GM12878 (cell line): ENCODE measurements around the gene CWC27. TPM values are rescaled to one million over a fixed set of nuclear protein-coding genes. Genes with fewer than 3 reads are reported as not detected.

Source experiments
- DPF2 ChIP-seq: fragments of 450-650 bp; IDR thresholded peaks from 2 replicates; pipeline ENCODE4 v1.6.1; 2017; ENCODE audit warnings: mild to moderate bottlenecking
- ESRRA ChIP-seq: IDR thresholded peaks from 2 replicates; pipeline ENCODE4 v1.6.1; 2012; ENCODE audit warnings: mild to moderate bottlenecking, low read length, improper control_type of control experiment
- PML ChIP-seq: IDR thresholded peaks from 2 replicates; pipeline ENCODE4 v1.6.1; 2012; ENCODE audit warnings: low read length, inconsistent platforms
- POLR2A ChIP-seq: IDR thresholded peaks from 2 replicates; pipeline ENCODE4 v1.6.1; 2011; ENCODE audit warnings: low read depth, mild to moderate bottlenecking, low read length
- POU2F2 ChIP-seq: IDR thresholded peaks from 3 replicates; pipeline ENCODE4 v1.6.1; 2011; ENCODE audit warnings: low read depth, mild to moderate bottlenecking, low read length, borderline replicate concordance
- STAT3 ChIP-seq: IDR thresholded peaks from 2 replicates; pipeline ENCODE4 v1.6.1; 2011; ENCODE audit warnings: low read depth, low read length, improper control_type of control experiment
- TCF12 ChIP-seq: IDR thresholded peaks from 2 replicates; pipeline ENCODE4 v1.6.1; 2011; ENCODE audit warnings: low read depth, mild to moderate bottlenecking, low read length
- WRNIP1 ChIP-seq: IDR thresholded peaks from 2 replicates; pipeline ENCODE4 v1.6.1; 2011; ENCODE audit warnings: low read depth, low read length, improper control_type of control experiment, borderline replicate concordance
- ZNF384 ChIP-seq: IDR thresholded peaks from 2 replicates; pipeline ENCODE4 v1.6.1; 2012; ENCODE audit warnings: low read depth, mild to moderate bottlenecking, low read length, improper control_type of control experiment, borderline replicate concordance
- polyA plus RNA-seq, 11 experiments: library from polyadenylated mRNA; depleted of rRNA in 4 of 11; unstranded in 6 of 11; stranded (reverse) in 5 of 11; fragments of >200 nt; fragmentation: Nextera tagmentation in 4 of 11; fragmentation: Illumina TruSeq in 1 of 11; extraction: Ambion mirVana in 4 of 11; extraction: Trizol in 1 of 11; gene quantifications; 1 replicate in 1 of 11; 2 replicates in 10 of 11; pipeline versions ENCODE4 v1.2.1 to v1.2.3, GENCODE V29; 2011 to 2016; ENCODE audit warnings: inconsistent platforms in 2 of 11, missing spikeins in 2 of 11, low read depth in 1 of 11
- total RNA-seq, 4 experiments: library from RNA; depleted of rRNA in 3 of 4; stranded (reverse); fragments of >200 nt in 3 of 4; fragmentation: Illumina TruSeq in 1 of 4; extraction: Trizol in 1 of 4; gene quantifications; 2 replicates each; pipeline versions ENCODE4 v1.2.1 to v1.2.3, GENCODE V29; 2013 to 2021
- TF ChIP-seq, protein P1 (sequence below): fragments of 450-650 bp; IDR thresholded peaks from 2 replicates; pipeline ENCODE4 v1.6.1; 2017; ENCODE audit warnings: antibody characterized with exemption, mild to moderate bottlenecking, moderate library complexity

Gene CWC27
- total and polyA plus RNA-seq, 10 of the 15 experiments (the other 5 are each of a cell fraction or from before 2014, with no cell fraction given), result 21.7 to 61.9 (median 47.0) TPM

- TF ChIP-seq PML (no peak; the same call in 1 of the 2 replicates), TCF12 (0 out of 2 replicates have a peak, but pooled peaks have one; percentile 50), POLR2A (no peak), ESRRA (no peak), DPF2 (peak; percentile 77), WRNIP1 (no peak), STAT3 (no peak), POU2F2 (0 out of 3 replicates have a peak, but pooled peaks have one; percentile 39), ZNF384 (no peak)
- TF ChIP-seq, protein P1, sequence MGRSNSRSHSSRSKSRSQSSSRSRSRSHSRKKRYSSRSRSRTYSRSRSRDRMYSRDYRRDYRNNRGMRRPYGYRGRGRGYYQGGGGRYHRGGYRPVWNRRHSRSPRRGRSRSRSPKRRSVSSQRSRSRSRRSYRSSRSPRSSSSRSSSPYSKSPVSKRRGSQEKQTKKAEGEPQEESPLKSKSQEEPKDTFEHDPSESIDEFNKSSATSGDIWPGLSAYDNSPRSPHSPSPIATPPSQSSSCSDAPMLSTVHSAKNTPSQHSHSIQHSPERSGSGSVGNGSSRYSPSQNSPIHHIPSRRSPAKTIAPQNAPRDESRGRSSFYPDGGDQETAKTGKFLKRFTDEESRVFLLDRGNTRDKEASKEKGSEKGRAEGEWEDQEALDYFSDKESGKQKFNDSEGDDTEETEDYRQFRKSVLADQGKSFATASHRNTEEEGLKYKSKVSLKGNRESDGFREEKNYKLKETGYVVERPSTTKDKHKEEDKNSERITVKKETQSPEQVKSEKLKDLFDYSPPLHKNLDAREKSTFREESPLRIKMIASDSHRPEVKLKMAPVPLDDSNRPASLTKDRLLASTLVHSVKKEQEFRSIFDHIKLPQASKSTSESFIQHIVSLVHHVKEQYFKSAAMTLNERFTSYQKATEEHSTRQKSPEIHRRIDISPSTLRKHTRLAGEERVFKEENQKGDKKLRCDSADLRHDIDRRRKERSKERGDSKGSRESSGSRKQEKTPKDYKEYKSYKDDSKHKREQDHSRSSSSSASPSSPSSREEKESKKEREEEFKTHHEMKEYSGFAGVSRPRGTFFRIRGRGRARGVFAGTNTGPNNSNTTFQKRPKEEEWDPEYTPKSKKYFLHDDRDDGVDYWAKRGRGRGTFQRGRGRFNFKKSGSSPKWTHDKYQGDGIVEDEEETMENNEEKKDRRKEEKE, result no peak
- TF ChIP-seq, all 136 proteins: peak for 33
Measured at GRCh38 chr5:65047948-65048690, 279.4 kb downstream of the CWC27 start (continued).
